Amniotic stem cell (primary cell): ENCODE results near the gene STRA6.
A peak's percentile ranks its signal among the peaks of the same experiment; 100 is the strongest.

Experiments used
- DNase-seq: peaks from one replicate; lab custom pipeline; 2025; lab: John Stamatoyannopoulos, UW

The STRA6 gene

GRCh38 chr15:74202452-74203401 is at the start of gene STRA6:
Gene STRA6, minus strand, starts transcription at chr15:74202787. Its CDS starts 520 bp downstream, at chr15:74202267.
- no peak for DNase-seq

GRCh38 chr15:74252291-74252690 is 49.7 kb upstream of the STRA6 start:
- no peak for DNase-seq

- no peak for DNase-seq
Measured at GRCh38 chr15:74251131-74251811, 48.7 kb upstream of the STRA6 start.

- DNase-seq, result no peak
Measured at GRCh38 chr15:74250266-74250665, 47.7 kb upstream of the STRA6 start.

- DNase-seq, result no peak
Measured at GRCh38 chr15:74245342-74245931, 42.9 kb upstream of the STRA6 start.

GRCh38 chr15:74244822-74245341 is 42.3 kb upstream of the STRA6 start:
- DNase-seq, result no peak

- no peak for DNase-seq
Measured at GRCh38 chr15:74243431-74243830, 40.8 kb upstream of the STRA6 start.

GRCh38 chr15:74242441-74243185 is 40.0 kb upstream of the STRA6 start:
- no peak for DNase-seq

GRCh38 chr15:74240897-74241614 is 38.5 kb upstream of the STRA6 start:
- no peak for DNase-seq

- peak; percentile 53 for DNase-seq
Measured at GRCh38 chr15:74240002-74240568, 37.5 kb upstream of the STRA6 start.

GRCh38 chr15:74239051-74239705 is 36.6 kb upstream of the STRA6 start:
- no peak for DNase-seq

- DNase-seq, result no peak
Measured at GRCh38 chr15:74235962-74236361, 33.4 kb upstream of the STRA6 start, which contains the start of gene CCDC33. Gene CCDC33, plus strand, starts transcription at chr15:74236326. Its CDS starts 394 bp downstream, at chr15:74236720.

GRCh38 chr15:74234598-74234875 is 31.9 kb upstream of the STRA6 start:
- DNase-seq, result no peak

- DNase-seq, result no peak
Measured at GRCh38 chr15:74233851-74234597, 31.4 kb upstream of the STRA6 start.

- no peak for DNase-seq
Measured at GRCh38 chr15:74233373-74233772, 30.8 kb upstream of the STRA6 start.

GRCh38 chr15:74231475-74231874 is 28.9 kb upstream of the STRA6 start:
- no peak for DNase-seq

GRCh38 chr15:74229686-74230085 is 27.1 kb upstream of the STRA6 start:
- DNase-seq, result no peak

- no peak for DNase-seq
Measured at GRCh38 chr15:74228723-74229081, 26.1 kb upstream of the STRA6 start.

- no peak for DNase-seq
Measured at GRCh38 chr15:74227968-74228722, 25.6 kb upstream of the STRA6 start.
